Activated CD4-positive, alpha-beta T cell treated with anti-CD3 and anti-CD28 coated beads for 48 hours (primary cell): ENCODE results near the gene PATJ.
A peak's percentile ranks its signal among the peaks of the same experiment; 100 is the strongest.
"Not testable (repeated sequence)": the region's sequence is repeated elsewhere in the genome, so short reads cannot be mapped to it uniquely, and the experiment has no call there.

ENCODE experiments used
- DNase-seq: peaks from one replicate; pipeline ENCODE4 v3.0.0-alpha.2; 2020

PATJ gene, protein sequence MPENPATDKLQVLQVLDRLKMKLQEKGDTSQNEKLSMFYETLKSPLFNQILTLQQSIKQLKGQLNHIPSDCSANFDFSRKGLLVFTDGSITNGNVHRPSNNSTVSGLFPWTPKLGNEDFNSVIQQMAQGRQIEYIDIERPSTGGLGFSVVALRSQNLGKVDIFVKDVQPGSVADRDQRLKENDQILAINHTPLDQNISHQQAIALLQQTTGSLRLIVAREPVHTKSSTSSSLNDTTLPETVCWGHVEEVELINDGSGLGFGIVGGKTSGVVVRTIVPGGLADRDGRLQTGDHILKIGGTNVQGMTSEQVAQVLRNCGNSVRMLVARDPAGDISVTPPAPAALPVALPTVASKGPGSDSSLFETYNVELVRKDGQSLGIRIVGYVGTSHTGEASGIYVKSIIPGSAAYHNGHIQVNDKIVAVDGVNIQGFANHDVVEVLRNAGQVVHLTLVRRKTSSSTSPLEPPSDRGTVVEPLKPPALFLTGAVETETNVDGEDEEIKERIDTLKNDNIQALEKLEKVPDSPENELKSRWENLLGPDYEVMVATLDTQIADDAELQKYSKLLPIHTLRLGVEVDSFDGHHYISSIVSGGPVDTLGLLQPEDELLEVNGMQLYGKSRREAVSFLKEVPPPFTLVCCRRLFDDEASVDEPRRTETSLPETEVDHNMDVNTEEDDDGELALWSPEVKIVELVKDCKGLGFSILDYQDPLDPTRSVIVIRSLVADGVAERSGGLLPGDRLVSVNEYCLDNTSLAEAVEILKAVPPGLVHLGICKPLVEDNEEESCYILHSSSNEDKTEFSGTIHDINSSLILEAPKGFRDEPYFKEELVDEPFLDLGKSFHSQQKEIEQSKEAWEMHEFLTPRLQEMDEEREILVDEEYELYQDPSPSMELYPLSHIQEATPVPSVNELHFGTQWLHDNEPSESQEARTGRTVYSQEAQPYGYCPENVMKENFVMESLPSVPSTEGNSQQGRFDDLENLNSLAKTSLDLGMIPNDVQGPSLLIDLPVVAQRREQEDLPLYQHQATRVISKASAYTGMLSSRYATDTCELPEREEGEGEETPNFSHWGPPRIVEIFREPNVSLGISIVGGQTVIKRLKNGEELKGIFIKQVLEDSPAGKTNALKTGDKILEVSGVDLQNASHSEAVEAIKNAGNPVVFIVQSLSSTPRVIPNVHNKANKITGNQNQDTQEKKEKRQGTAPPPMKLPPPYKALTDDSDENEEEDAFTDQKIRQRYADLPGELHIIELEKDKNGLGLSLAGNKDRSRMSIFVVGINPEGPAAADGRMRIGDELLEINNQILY (N-terminal part only)

GRCh38 chr1:61741711-61742619 is at the start of gene PATJ:
PATJ (plus strand) TSS chr1:61742480; CDS start chr1:61762893, 20,413 bp downstream.
- DNase-seq, result peak; percentile 61

DNA sequence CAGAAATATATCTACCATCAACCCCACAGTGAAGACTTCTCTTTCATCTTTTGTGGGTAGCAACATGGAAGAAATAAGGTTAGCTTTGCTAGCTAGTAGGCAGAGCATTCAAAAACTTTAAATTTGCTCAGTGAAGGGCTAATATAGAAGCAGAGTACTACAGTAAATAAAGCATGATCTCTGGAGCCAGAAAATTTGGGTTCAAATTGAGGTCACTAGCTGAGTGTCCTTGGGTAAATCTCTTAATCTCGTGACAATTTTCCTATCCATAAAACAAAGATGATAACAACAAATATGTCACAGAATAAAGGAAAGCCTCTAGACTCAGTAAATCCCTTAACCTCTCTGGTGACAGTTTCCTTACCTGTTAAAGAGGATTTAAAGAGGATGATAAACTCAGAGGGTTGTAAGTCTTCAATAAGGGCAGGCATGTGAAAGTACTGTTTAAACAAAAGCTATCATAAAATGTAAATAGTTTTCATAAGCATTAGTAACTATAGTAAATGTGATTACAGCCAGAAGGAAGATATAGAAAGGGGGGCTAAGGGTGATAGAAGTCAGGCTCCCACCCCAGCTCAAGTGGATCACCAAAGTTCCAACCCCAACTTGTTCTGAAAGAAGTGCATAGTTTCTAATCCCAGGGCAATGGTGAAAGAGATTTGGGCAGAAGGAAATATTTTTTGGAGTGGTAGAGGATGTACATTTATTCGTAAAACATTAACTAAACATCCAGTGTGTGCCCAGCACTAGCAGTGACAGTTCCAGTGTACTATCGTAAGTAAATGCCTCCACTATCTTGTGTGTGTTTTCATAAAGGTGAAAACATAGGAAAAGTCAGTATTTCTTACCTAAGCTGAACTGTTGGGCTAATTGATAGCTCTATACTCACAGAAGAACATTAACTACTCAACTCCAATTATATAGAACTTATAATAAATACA is 42.1 kb upstream of the PATJ start:
- no peak for DNase-seq

DNA sequence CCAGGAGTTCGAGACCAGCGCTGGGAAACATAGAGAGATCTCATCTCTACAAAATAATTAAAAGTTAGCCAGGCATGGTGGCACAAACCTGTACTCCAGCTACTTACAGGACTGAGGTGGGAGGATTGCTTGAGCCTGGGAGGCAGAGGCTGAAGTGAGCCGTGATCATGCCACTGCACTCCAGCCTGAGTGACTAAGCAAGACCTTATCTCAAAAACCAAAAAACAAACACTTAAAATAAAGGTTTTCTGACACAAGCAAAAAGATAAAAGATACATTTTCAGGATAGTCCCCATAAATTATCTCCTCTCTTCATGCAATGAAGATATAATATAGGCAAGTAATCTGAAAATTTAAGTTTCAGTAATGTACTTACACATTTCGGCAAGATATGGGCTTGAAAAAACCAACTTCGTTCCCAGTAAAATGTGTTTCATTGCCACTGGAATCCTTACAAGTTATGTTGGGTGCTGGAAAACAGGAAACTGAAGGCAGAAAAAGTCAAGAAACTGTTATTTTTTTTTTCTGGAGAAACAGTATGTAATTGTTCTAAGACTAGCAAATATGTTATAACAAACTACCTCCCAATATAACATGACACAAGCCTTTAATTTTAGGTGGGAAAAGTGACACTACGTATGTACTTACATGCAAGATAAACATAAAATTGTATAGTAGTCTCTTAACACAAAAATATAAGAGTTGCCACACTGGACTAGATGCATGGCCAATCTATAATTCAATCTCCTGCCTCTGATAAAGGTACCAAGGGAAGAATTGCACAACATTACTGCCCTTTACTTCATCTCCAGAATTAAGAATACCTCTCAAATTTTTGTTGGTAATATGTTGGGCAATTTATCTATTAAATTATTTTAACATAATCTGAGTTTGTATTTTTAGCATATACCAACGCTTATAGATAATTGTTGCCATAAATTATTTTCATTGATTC is 33.0 kb upstream of the PATJ start:
- DNase-seq, result no peak

DNA sequence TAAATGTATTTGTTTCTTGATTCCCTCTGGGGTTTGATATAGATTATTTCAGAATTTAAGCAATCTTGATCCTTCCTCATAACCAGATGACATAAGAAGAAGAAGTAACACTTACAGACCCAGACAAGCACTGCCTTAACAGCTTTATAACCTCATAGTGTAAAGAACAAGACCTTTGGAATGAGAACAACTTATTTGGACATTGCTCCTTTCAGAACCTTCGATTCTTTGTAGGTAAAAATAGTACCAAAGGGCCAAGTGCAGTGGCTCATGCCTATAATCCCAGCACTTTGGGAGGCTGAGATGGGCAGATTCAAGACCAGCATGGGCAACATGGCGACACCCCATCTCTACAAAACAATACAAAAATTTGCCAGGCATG is 32.4 kb upstream of the PATJ start:
- DNase-seq, result no peak

DNA sequence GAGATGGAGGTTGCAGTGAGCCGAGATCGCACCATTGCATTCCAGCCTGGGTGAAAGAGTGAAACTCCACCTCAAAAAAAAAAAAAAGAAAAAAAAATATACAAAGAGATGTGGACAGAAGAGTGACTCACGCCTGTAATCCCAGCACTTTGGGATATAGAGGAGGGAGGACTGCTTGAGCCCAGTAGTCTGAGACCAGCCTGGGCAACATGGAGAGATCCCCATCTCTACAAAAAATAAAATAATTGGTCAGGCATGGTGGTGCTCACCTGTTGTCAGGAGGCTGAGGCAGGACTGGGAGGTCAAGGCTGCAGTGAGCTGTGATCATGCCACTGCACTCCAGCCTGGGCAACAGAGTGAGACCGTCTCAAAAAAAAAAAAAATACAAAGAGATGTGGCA is 31.0 kb upstream of the PATJ start:
- DNase-seq, result not testable (repeated sequence)

GRCh38 chr1:61711969-61712368 is 30.3 kb upstream of the PATJ start:
- no peak for DNase-seq

DNA sequence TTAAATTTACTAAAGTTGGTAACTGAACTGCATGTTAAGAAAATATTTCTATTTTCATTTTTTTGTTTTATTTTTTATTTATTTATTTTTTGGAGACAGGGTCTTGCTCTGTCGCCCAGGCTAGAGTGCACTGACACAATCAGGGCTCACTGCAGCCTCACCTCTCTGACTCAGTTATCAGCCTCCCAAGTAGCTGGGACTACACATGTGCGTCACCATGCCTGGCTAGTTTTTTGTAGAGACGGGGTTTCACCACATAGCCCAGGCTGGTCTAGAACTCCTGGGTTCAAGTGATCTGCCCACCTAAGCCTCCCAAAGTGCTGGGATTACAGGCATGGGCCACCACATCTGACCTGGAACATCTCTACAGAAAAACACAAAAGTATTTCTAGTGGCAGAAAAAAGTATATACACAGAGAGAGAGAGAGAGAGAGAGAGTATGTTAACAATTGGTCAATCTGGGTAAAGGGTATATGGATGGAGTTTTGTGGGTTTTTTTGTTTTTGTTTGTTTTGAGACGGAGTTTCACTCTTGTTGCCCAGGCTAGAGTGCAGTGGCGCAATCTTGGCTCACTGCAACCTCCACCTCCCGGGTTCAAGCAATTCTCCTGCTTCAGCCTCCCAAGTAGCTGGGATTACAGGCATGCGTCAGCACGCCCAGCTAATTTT is 23.1 kb upstream of the PATJ start:
- DNase-seq, result not testable (repeated sequence)

- DNase-seq, result no peak
Measured at GRCh38 chr1:61724506-61724812, 17.8 kb upstream of the PATJ start.

- peak; percentile 91 for DNase-seq
Measured at GRCh38 chr1:61724813-61725694, 17.2 kb upstream of the PATJ start, which contains the start of gene TM2D1. TM2D1 (minus strand) TSS chr1:61725141; CDS start chr1:61725120, 21 bp downstream.

DNA sequence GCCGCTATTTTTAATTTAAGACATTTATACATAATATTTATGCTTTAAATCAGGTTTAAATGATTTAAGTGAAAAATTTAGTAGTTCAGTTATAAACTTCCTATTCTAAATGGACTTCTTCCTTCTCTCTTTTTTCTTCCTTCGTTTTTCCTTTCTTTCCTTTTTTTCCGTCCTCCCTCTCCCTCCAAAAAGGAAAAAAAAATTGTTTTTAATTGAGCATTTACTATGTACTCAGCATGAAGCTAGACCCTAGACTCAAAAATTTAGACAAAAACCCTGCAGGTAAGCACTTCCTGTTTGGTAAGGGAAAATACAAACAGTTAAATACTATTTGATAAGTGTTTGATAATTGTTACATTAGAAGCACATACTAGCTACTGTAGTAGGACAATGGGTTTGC is 14.7 kb upstream of the PATJ start:
- DNase-seq, result no peak

GRCh38 chr1:61730679-61731078 is 11.6 kb upstream of the PATJ start:
- DNase-seq, result not testable (repeated sequence)

GRCh38 chr1:61732726-61733125 is 9.6 kb upstream of the PATJ start:
- DNase-seq, result no peak

DNA sequence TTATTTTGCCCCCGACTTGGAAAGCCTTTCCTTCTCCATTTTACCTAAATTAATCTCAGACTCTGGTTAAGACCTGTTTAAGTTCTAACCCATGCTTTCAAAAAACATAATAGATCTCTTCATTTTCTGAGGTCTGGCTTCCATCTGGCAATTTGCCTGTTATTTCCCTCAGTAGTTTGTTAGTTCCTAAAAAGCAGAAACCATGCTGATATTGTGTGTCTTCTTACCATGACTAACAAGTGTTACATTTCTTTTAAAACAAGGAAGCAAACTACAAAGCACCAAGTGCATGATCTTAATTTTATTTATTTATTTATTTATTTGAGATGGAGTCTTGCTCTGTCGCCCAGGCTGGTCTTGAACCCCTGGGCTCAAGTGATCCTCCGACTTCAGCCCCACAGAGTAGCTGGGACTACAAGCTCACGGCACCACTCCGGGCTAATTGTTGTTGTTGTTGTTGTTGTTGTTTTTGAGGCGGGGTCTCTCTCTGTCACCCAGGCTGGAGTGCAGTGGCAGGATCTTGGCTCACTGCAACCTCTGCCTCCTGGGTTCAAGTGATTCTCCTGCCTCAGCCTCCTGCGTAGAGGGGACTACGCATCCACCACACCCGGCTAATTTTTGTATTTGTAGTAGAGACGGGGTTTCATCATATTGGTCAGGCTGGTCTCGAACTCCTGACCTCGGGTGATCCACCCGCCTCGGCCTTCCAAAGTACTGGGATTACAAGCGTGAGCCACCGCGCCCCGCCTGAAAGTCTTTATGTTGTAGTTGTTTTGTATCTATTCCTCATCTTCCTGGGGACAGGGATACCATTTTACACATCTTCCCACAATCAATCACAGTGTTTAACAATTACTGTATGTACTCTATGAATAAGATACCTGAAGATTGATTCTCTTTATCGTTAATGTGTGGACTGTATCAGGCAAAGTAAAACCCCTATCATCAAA is 1.3 kb upstream of the PATJ start:
- no peak for DNase-seq

DNA sequence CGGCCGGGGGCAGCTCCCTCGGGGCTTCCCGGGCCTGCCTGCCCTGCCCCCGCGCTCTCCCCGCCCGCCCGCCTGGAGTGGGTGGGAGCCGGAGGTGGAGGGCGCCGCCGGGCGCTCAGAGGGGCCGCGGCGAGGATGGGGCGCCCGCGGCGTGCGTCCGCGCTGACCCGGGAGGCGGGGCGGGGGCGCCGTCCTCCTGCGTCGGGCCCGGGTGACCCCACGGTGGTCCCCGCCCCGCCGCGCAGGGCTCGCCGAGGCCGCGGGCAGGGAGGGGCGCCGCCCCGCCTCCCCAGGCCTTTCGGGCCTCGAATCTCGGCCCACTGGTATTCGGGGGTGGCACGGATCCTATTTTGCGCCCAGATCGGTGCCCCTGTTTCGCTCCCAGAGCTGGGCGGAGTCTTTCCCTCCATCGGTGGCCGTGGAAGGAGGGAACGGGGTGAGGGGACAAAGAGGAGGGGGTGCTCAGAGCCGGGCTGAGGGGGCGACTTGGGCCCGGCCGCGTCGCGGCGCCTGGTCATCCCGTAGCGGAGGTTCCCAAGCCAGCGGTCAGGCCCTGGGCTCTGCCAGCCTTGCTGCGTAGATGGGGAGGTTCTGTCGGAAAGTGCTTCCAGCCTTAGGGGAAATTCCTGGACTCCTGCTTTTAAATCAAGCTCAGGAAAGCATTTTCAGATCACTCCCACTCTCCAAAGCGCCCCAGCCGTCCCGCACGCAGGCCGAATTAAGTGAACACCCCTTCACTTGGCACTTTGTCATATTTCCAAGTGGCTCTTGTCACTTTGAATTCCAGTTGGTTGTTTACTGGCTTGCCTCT is 545 bp downstream of the PATJ start:
- no peak for DNase-seq

- DNase-seq, result no peak
Measured at GRCh38 chr1:61743431-61743705, 1.1 kb downstream of the PATJ start.
